ENCODE data around the gene COX7A2.

- no peak for TF ChIP-seq CTCF (IDR thresholded peaks at IDR 0.05)
- TF ChIP-seq POLR2A (IDR thresholded peaks at IDR 0.05) = no peak
- TF ChIP-seq POLR2AphosphoS5 (IDR thresholded peaks at IDR 0.05) = no peak
- no peak for TF ChIP-seq EP300 (IDR thresholded peaks at IDR 0.05)
These were observed 44.4 kb upstream of the COX7A2 start for GRCh38 chr6:75288023-75288422.
